ENCODE data around the gene MED13L. TPM values are rescaled to one million over a fixed set of nuclear protein-coding genes. Genes with fewer than 3 reads are reported as not detected.
A peak's percentile ranks its signal among the peaks of the same experiment; 100 is the strongest.

MED13L gene
- polyA plus RNA-seq, 1 donor: 83.4 TPM

GRCh38 chr12:115973968-115974724, 303.3 kb downstream of the MED13L start:
- peak; percentile 61 for DNase-seq

- DNase-seq: no peak
Measured at GRCh38 chr12:115973066-115973465, 304.4 kb downstream of the MED13L start.

- no peak for DNase-seq
Measured at GRCh38 chr12:115972241-115972640, 305.3 kb downstream of the MED13L start.

GRCh38 chr12:115968211-115968610, 309.3 kb downstream of the MED13L start:
- DNase-seq: no peak

GRCh38 chr12:115966376-115966775, 311.1 kb downstream of the MED13L start:
- no peak for DNase-seq

- no peak for DNase-seq
Measured at GRCh38 chr12:115964626-115965025, 312.9 kb downstream of the MED13L start.

GRCh38 chr12:115964214-115964613, 313.3 kb downstream of the MED13L start:
- no peak for DNase-seq

- no peak for DNase-seq
Measured at GRCh38 chr12:115962216-115962615, 315.3 kb downstream of the MED13L start.

- DNase-seq: no peak
Measured at GRCh38 chr12:115960868-115961802, 316.4 kb downstream of the MED13L start.

- no peak for DNase-seq
Measured at GRCh38 chr12:115957686-115958290, 319.7 kb downstream of the MED13L start.

- no peak for DNase-seq
Measured at GRCh38 chr12:115956659-115957058, 320.8 kb downstream of the MED13L start.

GRCh38 chr12:115956236-115956635, 321.3 kb downstream of the MED13L start:
- DNase-seq: no peak

GRCh38 chr12:115953450-115953849, 324.0 kb downstream of the MED13L start:
- DNase-seq: no peak

- DNase-seq: no peak
Measured at GRCh38 chr12:115953031-115953430, 324.5 kb downstream of the MED13L start.

GRCh38 chr12:115950959-115951358, 326.5 kb downstream of the MED13L start:
- DNase-seq: no peak

- no peak for DNase-seq
Measured at GRCh38 chr12:115949675-115950074, 327.8 kb downstream of the MED13L start.

GRCh38 chr12:115947696-115948062, 329.8 kb downstream of the MED13L start:
- DNase-seq: no peak

- no peak for DNase-seq
Measured at GRCh38 chr12:115946867-115947695, 330.4 kb downstream of the MED13L start.

- DNase-seq: no peak
Measured at GRCh38 chr12:115946092-115946491, 331.4 kb downstream of the MED13L start.

GRCh38 chr12:115945491-115945885, 332.0 kb downstream of the MED13L start:
- DNase-seq: no peak

GRCh38 chr12:115944837-115945490, 332.5 kb downstream of the MED13L start:
- no peak for DNase-seq

All from left kidney (tissue), 2 donors.